HL-60 (cell line): Measurements from ENCODE around the gene MARVELD3.

ENCODE experiments used
- DNase-seq, 2 experiments: peaks; one replicate each; pipeline ENCODE4 v3.0.0-alpha.2; 2010 to 2020; ENCODE audit warnings: low read depth in 1 of 2, low spot score in 1 of 2
- H3K27ac ChIP-seq: fragments of 250-450 bp; sonication (Bioruptor Pico); replicated peaks from 2 replicates; pipeline ENCODE4 v1.5.1; 2020; ENCODE audit warnings: mild to moderate bottlenecking, moderate library complexity
- H3K27me3 ChIP-seq: fragments of 250-450 bp; sonication (Bioruptor Pico); 2 replicates; pipeline ENCODE4 v1.5.1; 2021; ENCODE audit warnings: mild to moderate bottlenecking, moderate library complexity; ENCODE audit not compliant: insufficient read depth, poor library complexity, severe bottlenecking
- H3K4me3 ChIP-seq: replicated peaks from 2 replicates; pipeline ENCODE4 v1.5.1; 2011; ENCODE audit warnings: mild to moderate bottlenecking, control low read depth, low read length; ENCODE audit not compliant: insufficient read depth
- CTCF ChIP-seq: IDR thresholded peaks from one replicate; pipeline ENCODE4 v1.5.1; 2011; ENCODE audit warnings: low read length, control low read depth, inconsistent platforms; ENCODE audit not compliant: insufficient read depth
- GABPA ChIP-seq: IDR thresholded peaks from 2 replicates; pipeline ENCODE4 v1.6.1; 2012; ENCODE audit warnings: low read depth
- POLR2AphosphoS5 ChIP-seq: IDR thresholded peaks from 2 replicates; pipeline ENCODE4 v1.6.1; 2012; ENCODE audit warnings: low read depth
- REST ChIP-seq: IDR thresholded peaks from 2 replicates; pipeline ENCODE4 v1.6.1; 2012; ENCODE audit warnings: low read depth; ENCODE audit not compliant: insufficient replicate concordance
- SPI1 ChIP-seq: IDR thresholded peaks from 2 replicates; pipeline ENCODE4 v1.6.1; 2012; ENCODE audit warnings: low read depth, mild to moderate bottlenecking, borderline replicate concordance

Gene MARVELD3

GRCh38 chr16:71618429-71618828 lies 7.6 kb upstream of the MARVELD3 start:
- H3K4me3 ChIP-seq, result no peak overlapping the region
- H3K27ac ChIP-seq, result no peak overlapping the region
- no peak for TF ChIP-seq GABPA
- TF ChIP-seq CTCF, result no peak
- TF ChIP-seq POLR2AphosphoS5, result no peak
- TF ChIP-seq SPI1, result no peak
- no peak for TF ChIP-seq REST
- H3K27me3 ChIP-seq, result peaks cover 2% of the 10 kb centered on the region
- no peak for DNase-seq

GRCh38 chr16:71622088-71622487 lies 3.9 kb upstream of the MARVELD3 start:
- no peak for DNase-seq
- no peak overlapping the region for H3K4me3 ChIP-seq
- H3K27ac ChIP-seq, result no peak overlapping the region
- TF ChIP-seq REST (no peak), POLR2AphosphoS5 (no peak), CTCF (no peak), SPI1 (no peak)
- H3K27me3 ChIP-seq, result peaks cover 23% of the 10 kb centered on the region

DNA sequence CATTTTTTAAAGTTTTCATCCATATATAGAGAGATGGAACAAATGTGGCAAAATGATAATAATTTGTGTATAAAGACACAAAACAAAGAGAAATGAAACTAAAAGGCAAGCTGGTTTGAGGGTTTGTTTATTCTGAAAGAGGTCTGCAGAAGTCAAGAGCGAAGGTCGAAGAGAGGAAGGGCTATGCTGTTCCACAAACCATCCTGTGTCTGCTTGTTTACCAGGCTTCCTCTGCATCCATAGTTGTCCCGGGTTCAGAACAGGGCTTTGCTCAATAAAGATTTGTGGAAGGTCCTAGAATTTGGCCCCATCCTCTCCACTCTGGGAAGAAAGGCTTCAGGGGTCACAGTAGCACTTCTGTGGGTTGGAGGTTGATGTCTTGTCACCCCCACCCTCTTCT lies 2.4 kb upstream of the MARVELD3 start:
- no peak overlapping the region for H3K4me3 ChIP-seq
- no peak for TF ChIP-seq CTCF
- no peak for TF ChIP-seq GABPA
- TF ChIP-seq POLR2AphosphoS5, result no peak
- TF ChIP-seq SPI1, result no peak
- TF ChIP-seq REST, result no peak
- H3K27ac ChIP-seq, result no peak overlapping the region
- no peak for DNase-seq
- H3K27me3 ChIP-seq, result peaks cover 30% of the 10 kb centered on the region
